Mononuclear cell (primary cell): Measurements from ENCODE around the gene ATP6V0A1. TPM values are rescaled to one million over a fixed set of nuclear protein-coding genes. Genes with fewer than 3 reads are reported as not detected.
"Not testable (repeated sequence)": the region's sequence is repeated elsewhere in the genome, so short reads cannot be mapped to it uniquely, and the experiment has no call there.

Experiments
- H3K27me3 ChIP-seq: 2 replicates; pipeline ENCODE4 v1.6.0; 2011; ENCODE audit warnings: low read length, control low read depth; ENCODE audit not compliant: insufficient read depth
- H3K4me1 ChIP-seq: 2 replicates; pipeline ENCODE4 v1.5.1; 2011; ENCODE audit warnings: mild to moderate bottlenecking, low read length, control low read depth; ENCODE audit not compliant: insufficient read depth
- H3K4me3 ChIP-seq: 2 replicates; pipeline ENCODE4 v1.5.1; 2011; ENCODE audit warnings: mild to moderate bottlenecking, low read length, moderate library complexity
- H3K9me3 ChIP-seq: 2 replicates; pipeline ENCODE4 v1.5.1; 2011; ENCODE audit warnings: low read depth, mild to moderate bottlenecking, control low read depth, low read length
- total RNA-seq: library from RNA; depleted of rRNA; stranded (reverse); fragments of >200 nt; gene quantifications from one replicate; pipeline ENCODE4 v1.2.3, GENCODE V29; 2012

The ATP6V0A1 gene
- total RNA-seq, 1 donor, result 38.4 TPM

DNA sequence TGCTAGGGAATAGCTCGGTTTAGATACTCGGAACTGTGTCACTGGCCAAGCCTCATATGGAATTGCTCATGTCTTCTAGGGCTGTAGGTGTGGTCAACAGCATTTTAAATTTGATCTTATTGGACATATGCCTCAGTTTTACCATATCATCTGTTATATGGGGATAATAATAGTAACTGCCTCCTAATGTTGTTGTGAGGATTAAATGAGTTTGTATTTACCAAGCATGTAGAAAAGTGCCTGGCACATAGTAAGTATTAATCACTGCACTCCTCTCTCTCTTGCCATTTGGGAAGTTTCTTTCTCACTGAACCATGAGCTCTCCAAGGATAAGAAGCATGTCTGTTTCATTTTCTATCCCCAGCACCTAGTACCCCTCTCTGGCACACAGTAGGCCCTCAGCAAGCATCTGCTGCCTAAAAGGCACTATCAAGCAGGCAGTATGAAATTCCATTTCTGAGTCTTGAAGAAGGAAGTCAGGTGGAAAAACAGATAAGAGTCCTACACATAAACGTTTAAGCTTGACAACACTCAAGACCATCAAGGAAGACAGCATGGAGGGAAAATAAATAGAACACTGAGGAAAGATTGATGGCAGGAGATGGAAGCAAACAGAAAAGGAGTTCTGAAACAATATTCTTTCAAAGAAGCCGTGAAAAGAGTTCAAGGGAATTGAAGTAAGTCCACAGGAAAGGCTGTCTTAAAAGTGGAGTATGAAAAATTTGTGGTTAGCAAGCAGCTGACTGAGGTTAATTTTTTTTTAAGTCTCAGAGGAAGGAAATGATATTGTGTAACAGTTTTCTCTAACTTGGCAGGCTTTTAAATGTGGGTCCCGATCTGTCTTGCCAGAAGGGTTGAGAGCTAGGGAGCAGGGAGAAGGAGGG, 2.2 kb upstream of the ATP6V0A1 start:
- peaks cover 89% of the 10 kb centered on the region for H3K4me1 ChIP-seq
- H3K9me3 ChIP-seq, result no peaks in the 10 kb centered on the region
- no peaks in the 10 kb centered on the region for H3K27me3 ChIP-seq
- H3K4me3 ChIP-seq, result no peak overlapping the region

DNA sequence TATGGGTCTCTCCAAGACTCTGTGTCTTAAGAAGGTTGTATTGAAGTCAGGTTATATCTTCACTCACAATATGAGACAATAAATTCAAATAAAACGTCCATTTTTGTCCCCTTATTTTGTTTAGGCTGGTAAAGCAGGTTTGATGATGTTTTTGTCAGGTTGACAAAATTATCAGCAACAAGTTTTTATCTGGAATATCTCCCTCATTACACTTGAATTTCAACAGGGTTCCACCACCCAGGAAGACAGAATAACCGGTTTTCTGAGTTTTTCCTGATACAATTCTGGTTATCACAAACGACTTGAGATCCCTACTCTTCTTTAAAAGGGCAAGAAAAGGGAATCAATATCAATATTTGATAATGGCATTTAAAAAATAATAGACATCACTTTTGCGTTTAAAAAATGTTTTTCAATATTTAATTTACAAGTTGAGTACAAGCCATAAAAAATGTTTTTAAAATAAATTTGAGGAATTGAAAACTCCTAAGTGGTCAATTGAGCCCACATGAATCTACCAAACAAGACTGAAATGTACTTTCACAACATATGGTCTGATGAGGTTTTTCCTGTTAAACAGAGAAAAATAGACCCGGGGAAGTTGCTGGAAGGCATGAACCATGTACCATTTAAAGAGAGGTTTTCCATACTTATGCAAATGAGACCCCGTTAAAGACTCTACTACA, 1.4 kb upstream of the ATP6V0A1 start:
- H3K4me1 ChIP-seq, result peaks cover 85% of the 10 kb centered on the region
- no peak overlapping the region for H3K4me3 ChIP-seq
- no peaks in the 10 kb centered on the region for H3K27me3 ChIP-seq
- no peaks in the 10 kb centered on the region for H3K9me3 ChIP-seq

- Histone ChIP-seq H3K4me1 (peaks cover 64% of the 10 kb centered on the region), H3K27me3 (no peaks in the 10 kb centered on the region), H3K9me3 (no peaks in the 10 kb centered on the region), H3K4me3 (peak overlapping the region; percentile 68)
Observed at GRCh38 chr17:42459256-42459800, 650 bp downstream of the ATP6V0A1 start.

GRCh38 chr17:42459801-42460281, 1.2 kb downstream of the ATP6V0A1 start:
- Histone ChIP-seq H3K27me3 (no peaks in the 10 kb centered on the region), H3K4me1 (peaks cover 59% of the 10 kb centered on the region), H3K9me3 (no peaks in the 10 kb centered on the region), H3K4me3 (peak overlapping the region; percentile 68)

DNA sequence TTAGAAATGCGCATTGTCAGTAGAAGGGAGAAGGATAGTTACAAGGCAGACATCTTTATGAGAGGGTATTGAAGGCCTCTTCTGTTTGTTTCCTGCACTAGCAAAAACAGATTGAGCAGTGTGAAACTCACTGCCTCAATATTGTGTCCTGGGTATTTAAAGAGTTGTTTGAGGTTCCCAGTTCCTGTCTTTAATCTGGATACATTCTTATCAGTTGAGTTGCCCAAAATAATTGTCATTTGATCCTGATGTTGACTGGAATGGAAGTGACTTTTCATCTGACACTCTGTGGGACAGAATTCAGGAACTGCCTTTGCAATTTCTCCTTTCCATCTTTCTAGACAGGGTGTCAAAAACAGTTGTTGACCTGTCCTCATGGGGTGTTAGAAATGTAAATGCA, 1.7 kb downstream of the ATP6V0A1 start:
- no peaks in the 10 kb centered on the region for H3K9me3 ChIP-seq
- H3K4me3 ChIP-seq, result peak overlapping the region; percentile 68
- peaks cover 54% of the 10 kb centered on the region for H3K4me1 ChIP-seq

DNA sequence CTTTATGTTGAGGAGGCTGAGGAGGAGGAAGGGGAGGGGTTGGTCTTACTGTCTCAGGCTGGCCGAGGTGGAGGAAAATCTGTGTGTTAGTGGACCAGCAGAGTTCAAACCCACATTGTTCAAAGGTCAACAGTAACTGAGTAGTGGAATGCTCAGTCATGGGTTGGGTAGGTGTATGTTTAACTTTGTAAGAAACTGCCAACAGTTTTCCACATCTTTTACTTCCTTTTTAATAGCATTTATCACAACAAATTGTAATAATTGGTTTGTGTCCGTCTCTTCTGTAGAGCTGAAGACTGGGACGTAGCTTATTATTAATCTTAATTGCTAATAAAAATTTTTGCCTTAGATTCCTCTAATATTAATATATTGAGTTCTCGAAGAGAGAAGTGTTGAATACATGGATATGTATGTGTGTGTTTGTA, 5.3 kb downstream of the ATP6V0A1 start:
- peaks cover 21% of the 10 kb centered on the region for H3K4me1 ChIP-seq
- H3K27me3 ChIP-seq, result no peaks in the 10 kb centered on the region
- no peaks in the 10 kb centered on the region for H3K9me3 ChIP-seq
- H3K4me3 ChIP-seq, result no peak overlapping the region

More for the DNA sequence above, 1.7 kb downstream of the ATP6V0A1 start:
- H3K27me3 ChIP-seq, result no peaks in the 10 kb centered on the region

- Histone ChIP-seq H3K27me3 (no peaks in the 10 kb centered on the region), H3K4me1 (no peaks in the 10 kb centered on the region), H3K9me3 (no peaks in the 10 kb centered on the region), H3K4me3 (no peak overlapping the region)
Observed at GRCh38 chr17:42467889-42468288, 9.2 kb downstream of the ATP6V0A1 start.

- Histone ChIP-seq H3K9me3 (no peaks in the 10 kb centered on the region), H3K27me3 (no peaks in the 10 kb centered on the region), H3K4me3 (no peak overlapping the region), H3K4me1 (peaks cover 3% of the 10 kb centered on the region)
Observed at GRCh38 chr17:42472709-42473521, 14.2 kb downstream of the ATP6V0A1 start.

GRCh38 chr17:42474276-42474675, 15.6 kb downstream of the ATP6V0A1 start:
- Histone ChIP-seq H3K4me3 (no peak overlapping the region), H3K9me3 (no peaks in the 10 kb centered on the region), H3K4me1 (peaks cover 3% of the 10 kb centered on the region), H3K27me3 (no peaks in the 10 kb centered on the region)

DNA sequence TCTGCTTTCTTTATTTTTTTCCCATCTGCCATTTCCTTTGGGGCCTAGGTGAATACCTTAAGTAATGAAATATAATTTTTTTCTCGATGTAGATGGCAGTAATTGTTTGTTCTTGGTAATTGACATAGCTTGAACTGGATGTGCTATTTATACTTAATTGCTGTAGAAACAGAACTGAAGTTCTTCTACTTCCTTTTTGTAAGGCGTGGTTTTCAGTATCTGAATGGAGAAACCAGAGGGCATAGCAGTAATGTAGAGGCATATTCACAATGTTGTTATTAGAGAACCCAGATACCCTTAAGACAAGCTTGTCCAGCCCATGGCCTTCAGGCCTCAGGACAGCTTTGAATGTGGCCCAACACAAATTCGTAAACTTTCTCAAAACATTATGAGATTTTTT, 16.4 kb downstream of the ATP6V0A1 start:
- Histone ChIP-seq H3K4me3 (no peak overlapping the region), H3K4me1 (peaks cover 3% of the 10 kb centered on the region), H3K27me3 (no peaks in the 10 kb centered on the region), H3K9me3 (no peaks in the 10 kb centered on the region)

- H3K27me3 ChIP-seq, result no peaks in the 10 kb centered on the region
- no peak overlapping the region for H3K4me3 ChIP-seq
- no peaks in the 10 kb centered on the region for H3K9me3 ChIP-seq
- H3K4me1 ChIP-seq, result peaks cover 3% of the 10 kb centered on the region
Observed at GRCh38 chr17:42475835-42476234, 17.2 kb downstream of the ATP6V0A1 start.

- Histone ChIP-seq H3K27me3 (no peaks in the 10 kb centered on the region), H3K4me3 (no peak overlapping the region), H3K4me1 (peaks cover 3% of the 10 kb centered on the region), H3K9me3 (no peaks in the 10 kb centered on the region)
Observed at GRCh38 chr17:42476411-42476810, 17.7 kb downstream of the ATP6V0A1 start.

DNA sequence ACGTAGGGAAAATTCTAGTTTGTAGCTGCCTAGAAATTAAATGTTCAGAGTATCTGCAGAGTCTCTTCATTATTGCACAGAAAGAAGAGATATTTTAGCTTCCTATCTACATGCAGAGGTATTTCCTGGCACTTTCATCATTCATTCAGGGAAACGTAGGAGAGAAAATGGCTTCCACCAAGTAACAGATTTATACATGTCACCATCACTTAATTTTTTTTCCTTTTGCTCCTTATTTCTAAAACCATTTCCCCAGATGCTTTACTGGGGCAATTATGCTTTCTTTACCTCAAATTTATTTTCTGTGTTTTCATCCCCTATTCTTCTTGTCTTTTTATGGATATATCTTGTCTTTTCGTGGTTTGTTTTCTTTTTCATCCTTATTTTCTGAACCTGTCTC, 18.5 kb downstream of the ATP6V0A1 start:
- Histone ChIP-seq H3K4me1 (peaks cover 3% of the 10 kb centered on the region), H3K9me3 (no peaks in the 10 kb centered on the region), H3K4me3 (no peak overlapping the region), H3K27me3 (no peaks in the 10 kb centered on the region)

GRCh38 chr17:42477824-42478223, 19.1 kb downstream of the ATP6V0A1 start:
- not testable (repeated sequence) for H3K9me3 ChIP-seq, H3K4me3 ChIP-seq, H3K4me1 ChIP-seq, H3K27me3 ChIP-seq
